Right lobe of liver (tissue), 4 donors: Measurements from ENCODE around the gene CATSPER3.

Source experiments
- CTCF ChIP-seq, 4 donors: fragments of 200-600 bp in 3 of 4; fragments of 450-650 bp in 1 of 4; IDR thresholded peaks; one replicate each; pipeline versions ENCODE4 v1.5.1 to v1.8.0; 2016 to 2022; ENCODE audit warnings: antibody characterized with exemption in 4 of 4, mild to moderate bottlenecking in 2 of 4
- POLR2A ChIP-seq: fragments of 450-650 bp; IDR thresholded peaks from one replicate; pipeline ENCODE4 v1.6.1; 2017; ENCODE audit warnings: antibody characterized with exemption, mild to moderate bottlenecking
- donor health status: DM: no; HTN: no; CAD: no.
- donor health status: DM: no; HTN: no; CAD: no.
- donor health status: DM: no; HTN: yes; CAD: no.

GRCh38 chr5:135050244-135050767, 82.6 kb downstream of the CATSPER3 start:
- TF ChIP-seq CTCF (IDR thresholded peaks at IDR 0.05) = no peak
- TF ChIP-seq POLR2A = no peak
